GM23248 (cell line): ENCODE results near the gene GAREM1. TPM values are rescaled to one million over a fixed set of nuclear protein-coding genes. Genes with fewer than 3 reads are reported as not detected.
"Not testable (repeated sequence)": the region's sequence is repeated elsewhere in the genome, so short reads cannot be mapped to it uniquely, and the experiment has no call there.

Experiments
- DNase-seq: peaks from one replicate; pipeline ENCODE4 v3.0.0-alpha.2; 2015
- H2AFZ ChIP-seq: fragments of 200-600 bp; sonication (generic); 2 replicates; pipeline ENCODE4 v1.6.1; 2016; ENCODE audit warnings: antibody characterized with exemption
- H3F3A ChIP-seq: fragments of 200-600 bp; sonication (generic); 2 replicates; pipeline ENCODE4 v1.6.1; 2016; ENCODE audit warnings: mild to moderate bottlenecking, antibody characterized with exemption, mixed run types; ENCODE audit not compliant: insufficient read depth
- H3K27ac ChIP-seq: fragments of 200-600 bp; sonication (generic); 2 replicates; pipeline ENCODE4 v1.5.1; 2016; ENCODE audit warnings: mild to moderate bottlenecking
- H3K27me3 ChIP-seq: fragments of 200-600 bp; sonication (generic); replicated peaks from 2 replicates; pipeline ENCODE4 v1.6.1; 2016; ENCODE audit warnings: mild to moderate bottlenecking; ENCODE audit not compliant: insufficient read depth
- H3K36me3 ChIP-seq: fragments of 200-600 bp; sonication (generic); 2 replicates; pipeline ENCODE4 v1.6.1; 2016; ENCODE audit warnings: low read depth, mild to moderate bottlenecking
- H3K4me1 ChIP-seq: fragments of 200-600 bp; sonication (generic); 2 replicates; pipeline ENCODE4 v1.6.1; 2016; ENCODE audit warnings: mild to moderate bottlenecking; ENCODE audit not compliant: insufficient read depth
- H3K4me2 ChIP-seq: fragments of 200-600 bp; sonication (generic); one replicate; pipeline ENCODE4 v1.6.1; 2016; ENCODE audit warnings: mild to moderate bottlenecking; ENCODE audit not compliant: unreplicated experiment
- H3K4me3 ChIP-seq: fragments of 200-600 bp; sonication (generic); 2 replicates; pipeline ENCODE4 v1.5.1; 2016; ENCODE audit warnings: mild to moderate bottlenecking
- H3K79me2 ChIP-seq: fragments of 200-600 bp; sonication (generic); 2 replicates; pipeline ENCODE4 v1.6.1; 2016; ENCODE audit warnings: mild to moderate bottlenecking; ENCODE audit not compliant: insufficient read depth
- H3K9ac ChIP-seq: fragments of 200-600 bp; sonication (generic); 2 replicates; pipeline ENCODE4 v1.6.1; 2016; ENCODE audit warnings: mild to moderate bottlenecking
- H3K9me2 ChIP-seq: fragments of 200-600 bp; sonication (generic); 2 replicates; pipeline ENCODE4 v1.6.1; 2016; ENCODE audit warnings: mixed run types, mild to moderate bottlenecking, moderate library complexity; ENCODE audit not compliant: insufficient read depth
- H3K9me3 ChIP-seq: fragments of 200-600 bp; sonication (generic); one replicate; pipeline ENCODE4 v1.6.1; 2017; ENCODE audit warnings: low read depth
- H4K20me1 ChIP-seq: fragments of 200-600 bp; sonication (generic); 2 replicates; pipeline ENCODE4 v1.6.0; 2016; ENCODE audit not compliant: insufficient read depth
- EZH2 ChIP-seq: fragments of 200-600 bp; sonication (generic); IDR thresholded peaks from 2 replicates; pipeline ENCODE4 v1.6.1; 2018; ENCODE audit warnings: antibody characterized with exemption, mild to moderate bottlenecking; ENCODE audit not compliant: insufficient read depth, poor library complexity, severe bottlenecking
- EZH2phosphoT487 ChIP-seq: fragments of 200-600 bp; sonication (generic); IDR thresholded peaks from 2 replicates; pipeline ENCODE4 v1.6.1; 2018; ENCODE audit warnings: antibody characterized with exemption, moderate library complexity, mild to moderate bottlenecking, low read depth; ENCODE audit not compliant: insufficient read depth
- WGBS, 2 experiments: methylation state at CpG; one replicate each; pipeline ENCODE4 v1.1.6; 2015 to 2017; ENCODE audit warnings: low lambda C conversion rate in 2 of 2, low coverage in 1 of 2; ENCODE audit errors: missing lambda C conversion rate in 2 of 2; 5-methylcytosine and 5-hydroxymethylcytosine counted together
- in situ Hi-C: fragments of 300-500 bp; cut with MboI; formaldehyde crosslinking; loops from 2 replicates; pipeline ENCODE4 v1.15.0; 2020
- polyA plus RNA-seq: library from polyadenylated mRNA; unstranded; fragments of >200 nt; fragmentation: Nextera tagmentation; extraction: Ambion mirVana; gene quantifications from 2 replicates; pipeline ENCODE4 v1.2.1, GENCODE V29; 2016
- total RNA-seq: library from RNA; depleted of rRNA; stranded (reverse); fragments of >200 nt; shearing (Covaris generic); gene quantifications from 2 replicates; pipeline ENCODE4 v1.2.3, GENCODE V29; 2014

The GAREM1 gene
- total and polyA plus RNA-seq, 2 experiments from 2014 or later, result 0.30 to 1.2 TPM

DNA sequence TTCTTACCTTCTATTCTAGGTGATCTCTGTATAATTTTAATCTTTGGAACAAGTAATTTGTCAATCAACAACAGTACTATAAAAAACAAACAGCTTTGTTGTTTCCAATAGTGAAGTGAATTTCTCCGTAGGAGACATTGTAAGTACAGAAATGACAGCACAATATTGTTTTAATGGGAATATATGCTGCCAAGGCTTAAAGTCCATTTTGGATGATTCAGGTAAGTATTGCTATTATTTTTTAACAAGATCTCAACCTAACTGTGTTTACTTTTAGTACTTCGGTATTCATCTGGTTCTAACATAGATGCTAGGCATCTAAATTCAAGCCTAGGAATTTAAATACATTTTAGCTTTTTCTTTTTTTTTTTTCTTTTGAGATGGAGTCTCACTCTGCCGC is 175.1 kb downstream of the GAREM1 start:
- TF ChIP-seq EZH2 (no peak), EZH2phosphoT487 (no peak)

DNA sequence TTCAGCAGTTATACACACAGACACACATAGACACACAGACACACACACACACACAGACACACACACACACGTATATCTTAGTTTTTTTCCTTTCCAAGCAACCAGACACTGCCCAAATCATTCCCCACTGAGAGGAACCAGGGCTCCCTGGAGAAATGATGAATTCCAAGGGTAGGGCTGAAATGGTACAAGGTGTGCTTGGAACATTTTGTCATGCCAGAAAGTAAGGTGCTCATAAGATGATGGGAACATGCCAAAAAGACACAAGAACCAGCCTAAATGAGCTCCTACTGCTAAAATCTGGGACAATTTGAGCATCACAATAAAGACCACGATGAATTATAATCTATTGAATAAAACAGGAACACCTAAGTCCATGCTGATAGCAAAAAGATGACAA is 177.6 kb downstream of the GAREM1 start:
- WGBS, 2 experiments, result 78 to 89% methylated on average over 2 of the region's 2 CpGs
- in situ Hi-C loops, result no loop called here

More for the DNA sequence above, 175.1 kb downstream of the GAREM1 start:
- Histone ChIP-seq H3K4me3 (no peak overlapping the region), H3K9me3 (no peaks in the 10 kb centered on the region), H3K4me1 (no peaks in the 10 kb centered on the region; the same call in 1 of the 2 replicates), H3K36me3 (no peaks in the 10 kb centered on the region), H4K20me1 (no peaks in the 10 kb centered on the region), H3F3A (0 out of 2 replicates have a peak, but pooled peaks cover 7% of the 10 kb centered on the region), H3K79me2 (no peaks in the 10 kb centered on the region), H3K9me2 (no peaks in the 10 kb centered on the region), H3K27ac (no peak overlapping the region), H3K9ac (no peak overlapping the region), H2AFZ (no peak overlapping the region), H3K4me2 (no peak overlapping the region), H3K27me3 (no peaks in the 10 kb centered on the region)
- WGBS, 2 experiments, result 92% methylated on average over 3 of the region's 3 CpGs
- in situ Hi-C loops, result no loop called here
- DNase-seq, result no peak

DNA sequence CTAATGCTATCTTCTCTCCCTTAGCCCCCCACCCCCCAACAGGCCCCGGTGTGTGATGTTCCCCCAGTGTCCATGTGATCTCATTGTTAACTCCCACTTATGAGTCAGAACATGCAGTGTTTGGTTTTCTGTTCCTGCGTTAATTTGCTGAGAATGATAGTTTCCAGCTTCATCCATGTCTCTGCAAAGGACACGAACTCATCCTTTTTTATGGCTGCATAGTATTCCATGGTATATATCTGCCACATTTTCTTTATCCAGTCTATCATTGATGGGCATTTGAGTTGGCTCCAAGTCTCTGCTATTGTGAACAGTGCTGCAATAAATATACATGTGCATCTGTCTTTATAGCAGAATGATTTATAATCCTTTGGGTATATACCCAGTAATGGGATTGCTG is 179.1 kb downstream of the GAREM1 start:
- H3F3A ChIP-seq, H3K79me2 ChIP-seq, DNase-seq, in situ Hi-C loops, H3K4me3 ChIP-seq, H3K4me2 ChIP-seq, H2AFZ ChIP-seq, H3K9me3 ChIP-seq, H3K4me1 ChIP-seq, H3K27me3 ChIP-seq, H3K9ac ChIP-seq, H3K36me3 ChIP-seq, H3K27ac ChIP-seq, H4K20me1 ChIP-seq, H3K9me2 ChIP-seq: not testable (repeated sequence)
- WGBS, 2 experiments, result 81 to 84% methylated on average over 3 of the region's 3 CpGs

More for the DNA sequence above, 177.6 kb downstream of the GAREM1 start:
- H3K27ac ChIP-seq, result no peak overlapping the region
- no peaks in the 10 kb centered on the region for H3K27me3 ChIP-seq
- H3F3A ChIP-seq, result 0 out of 2 replicates have a peak, but pooled peaks cover 1% of the 10 kb centered on the region
- H3K9ac ChIP-seq, result no peak overlapping the region
- no peaks in the 10 kb centered on the region for H3K9me2 ChIP-seq
- H3K79me2 ChIP-seq, result no peaks in the 10 kb centered on the region
- no peak overlapping the region for H2AFZ ChIP-seq
- no peak overlapping the region for H3K4me2 ChIP-seq
- no peak overlapping the region for H3K4me3 ChIP-seq
- no peaks in the 10 kb centered on the region for H4K20me1 ChIP-seq
- DNase-seq, result no peak
- H3K4me1 ChIP-seq, result no peaks in the 10 kb centered on the region; the same call in 1 of the 2 replicates
- TF ChIP-seq EZH2phosphoT487, result no peak
- TF ChIP-seq EZH2, result no peak
- H3K36me3 ChIP-seq, result no peaks in the 10 kb centered on the region
- H3K9me3 ChIP-seq, result no peaks in the 10 kb centered on the region

- WGBS, 2 experiments, result 65 to 66% methylated on average over 2 of the region's 2 CpGs
- H3K27me3 ChIP-seq, result no peaks in the 10 kb centered on the region
- no peaks in the 10 kb centered on the region for H3F3A ChIP-seq
- no peak for DNase-seq
- no peak overlapping the region for H2AFZ ChIP-seq
- H3K36me3 ChIP-seq, result no peaks in the 10 kb centered on the region
- H3K79me2 ChIP-seq, result no peaks in the 10 kb centered on the region
- no peaks in the 10 kb centered on the region for H4K20me1 ChIP-seq
- TF ChIP-seq EZH2, result no peak
- no peak for TF ChIP-seq EZH2phosphoT487
- in situ Hi-C loops, result no loop called here
- no peak overlapping the region for H3K27ac ChIP-seq
- no peak overlapping the region for H3K4me2 ChIP-seq
- no peak overlapping the region for H3K9ac ChIP-seq
- H3K4me1 ChIP-seq, result no peaks in the 10 kb centered on the region
- no peaks in the 10 kb centered on the region for H3K9me2 ChIP-seq
- no peaks in the 10 kb centered on the region for H3K9me3 ChIP-seq
- no peak overlapping the region for H3K4me3 ChIP-seq
Measured at GRCh38 chr18:32290810-32291209, 179.9 kb downstream of the GAREM1 start.

DNA sequence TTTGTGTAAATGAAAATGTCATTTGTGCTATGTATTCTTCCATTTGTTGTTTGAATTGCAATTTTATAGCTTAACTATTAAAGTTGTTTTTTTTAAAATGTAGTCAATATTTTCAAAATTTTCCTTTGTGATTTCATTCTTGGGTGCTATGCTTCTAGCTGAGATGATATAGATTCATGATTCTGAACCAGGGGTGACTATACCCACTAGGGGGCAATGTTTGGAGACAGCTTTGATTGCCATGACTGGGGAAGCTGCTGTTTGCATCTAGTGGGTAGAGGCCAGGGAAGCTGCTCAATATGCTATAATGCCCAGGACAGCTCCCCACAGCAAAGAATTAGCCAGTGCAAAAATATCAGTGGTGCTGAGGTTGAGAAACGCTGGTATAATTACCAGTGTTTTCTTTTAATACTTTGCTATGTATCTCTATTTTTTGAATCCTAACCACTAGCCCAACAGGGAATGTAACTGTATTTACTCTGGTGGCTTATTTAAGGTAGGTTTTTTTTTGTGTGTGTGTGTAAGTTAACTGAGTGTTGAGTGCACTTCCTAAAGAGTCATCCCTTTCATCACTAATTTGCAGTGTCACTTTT is 181.1 kb downstream of the GAREM1 start:
- no peaks in the 10 kb centered on the region for H3K9me3 ChIP-seq
- no peaks in the 10 kb centered on the region for H3K79me2 ChIP-seq
- H3K4me2 ChIP-seq, result no peak overlapping the region
- no peak overlapping the region for H3K9ac ChIP-seq
- H3K27ac ChIP-seq, result no peak overlapping the region
- TF ChIP-seq EZH2phosphoT487, result no peak
- no peak for TF ChIP-seq EZH2
- H3K4me3 ChIP-seq, result no peak overlapping the region
- H3K36me3 ChIP-seq, result no peaks in the 10 kb centered on the region
- peak; percentile 75 for DNase-seq
- no peaks in the 10 kb centered on the region for H3K9me2 ChIP-seq
- in situ Hi-C loops, result loop anchor here (10.0 kb wide), 1 partner anchor 175 kb away; no protein-coding TSS in a partner anchor
- WGBS, 2 experiments, result 0% methylated on average over 1 of the region's 1 CpG
- H2AFZ ChIP-seq, result no peak overlapping the region
- H3K27me3 ChIP-seq, result no peaks in the 10 kb centered on the region
- no peaks in the 10 kb centered on the region for H3K4me1 ChIP-seq
- H4K20me1 ChIP-seq, result no peaks in the 10 kb centered on the region
- H3F3A ChIP-seq, result no peaks in the 10 kb centered on the region
